ENCODE results near the gene LDAH.

Gene LDAH

GRCh38 chr2:20818820-20819219 is 4.1 kb downstream of the LDAH start:
- H2AFZ ChIP-seq = no peak overlapping the region
- no peak overlapping the region for H3K9ac ChIP-seq
- H3K79me2 ChIP-seq = no peaks in the 10 kb centered on the region
- TF ChIP-seq CTCF (IDR thresholded peaks at IDR 0.05) = no peak
- no peaks in the 10 kb centered on the region for H3K4me1 ChIP-seq
- H3K4me3 ChIP-seq (ENCODE audit: low read depth, low read length) = no peak overlapping the region
- H3K36me3 ChIP-seq (ENCODE audit: control insufficient read depth, insufficient read depth, low read length) = no peaks in the 10 kb centered on the region
- H3K27ac ChIP-seq = no peak overlapping the region
- peaks cover 4% of the 10 kb centered on the region for H3K9me3 ChIP-seq (ENCODE audit: control insufficient read depth, low read length)
- H3K27me3 ChIP-seq (ENCODE audit: control insufficient read depth, insufficient read depth, low read length) = no peaks in the 10 kb centered on the region
- no peak overlapping the region for H3K4me2 ChIP-seq (ENCODE audit: low read length)

- H2AFZ ChIP-seq = no peak overlapping the region
- no peak overlapping the region for H3K27ac ChIP-seq
- no peak overlapping the region for H3K4me3 ChIP-seq (ENCODE audit: low read depth, low read length)
- H3K79me2 ChIP-seq = no peaks in the 10 kb centered on the region
- no peak overlapping the region for H3K4me2 ChIP-seq (ENCODE audit: low read length)
- no peaks in the 10 kb centered on the region for H3K4me1 ChIP-seq
- no peak for TF ChIP-seq CTCF (IDR thresholded peaks at IDR 0.05)
- H3K36me3 ChIP-seq (ENCODE audit: control insufficient read depth, insufficient read depth, low read length) = no peaks in the 10 kb centered on the region
- no peak overlapping the region for H3K9ac ChIP-seq
- H3K9me3 ChIP-seq (ENCODE audit: control insufficient read depth, low read length) = no peaks in the 10 kb centered on the region
- no peaks in the 10 kb centered on the region for H3K27me3 ChIP-seq (ENCODE audit: control insufficient read depth, insufficient read depth, low read length)
Observed at GRCh38 chr2:20815216-20815615, 7.7 kb downstream of the LDAH start.

- Histone ChIP-seq H2AFZ (no peak overlapping the region), H3K27me3 (ENCODE audit: control insufficient read depth, insufficient read depth, low read length) (no peaks in the 10 kb centered on the region), H3K4me1 (no peaks in the 10 kb centered on the region), H3K27ac (no peak overlapping the region), H3K4me2 (ENCODE audit: low read length) (no peak overlapping the region), H3K9me3 (ENCODE audit: control insufficient read depth, low read length) (no peaks in the 10 kb centered on the region), H3K79me2 (no peaks in the 10 kb centered on the region), H3K9ac (no peak overlapping the region), H3K4me3 (ENCODE audit: low read depth, low read length) (no peak overlapping the region), H3K36me3 (ENCODE audit: control insufficient read depth, insufficient read depth, low read length) (no peaks in the 10 kb centered on the region)
- no peak for TF ChIP-seq CTCF (IDR thresholded peaks at IDR 0.05)
Observed at GRCh38 chr2:20812779-20813178, 10.1 kb downstream of the LDAH start.

- no peaks in the 10 kb centered on the region for H3K9me3 ChIP-seq (ENCODE audit: control insufficient read depth, low read length)
- H3K4me3 ChIP-seq (ENCODE audit: low read depth, low read length) = no peak overlapping the region
- H3K36me3 ChIP-seq (ENCODE audit: control insufficient read depth, insufficient read depth, low read length) = no peaks in the 10 kb centered on the region
- no peaks in the 10 kb centered on the region for H3K27me3 ChIP-seq (ENCODE audit: control insufficient read depth, insufficient read depth, low read length)
- no peak overlapping the region for H3K27ac ChIP-seq
- no peaks in the 10 kb centered on the region for H3K79me2 ChIP-seq
- H3K4me1 ChIP-seq = no peaks in the 10 kb centered on the region
- no peak overlapping the region for H2AFZ ChIP-seq
- TF ChIP-seq CTCF (IDR thresholded peaks at IDR 0.05) = no peak
- no peak overlapping the region for H3K9ac ChIP-seq
- H3K4me2 ChIP-seq (ENCODE audit: low read length) = no peak overlapping the region
Observed at GRCh38 chr2:20806286-20806685, 16.6 kb downstream of the LDAH start.

- H3K36me3 ChIP-seq (ENCODE audit: control insufficient read depth, insufficient read depth, low read length) = no peaks in the 10 kb centered on the region
- H2AFZ ChIP-seq = no peak overlapping the region
- no peaks in the 10 kb centered on the region for H3K79me2 ChIP-seq
- H3K27ac ChIP-seq = no peak overlapping the region
- TF ChIP-seq CTCF (IDR thresholded peaks at IDR 0.05) = no peak
- H3K4me2 ChIP-seq (ENCODE audit: low read length) = no peak overlapping the region
- H3K4me3 ChIP-seq (ENCODE audit: low read depth, low read length) = no peak overlapping the region
- no peaks in the 10 kb centered on the region for H3K4me1 ChIP-seq
- no peak overlapping the region for H3K9ac ChIP-seq
- no peaks in the 10 kb centered on the region for H3K27me3 ChIP-seq (ENCODE audit: control insufficient read depth, insufficient read depth, low read length)
- no peaks in the 10 kb centered on the region for H3K9me3 ChIP-seq (ENCODE audit: control insufficient read depth, low read length)
Observed at GRCh38 chr2:20803974-20804373, 18.9 kb downstream of the LDAH start.

Measured in parathyroid adenoma (tissue), 2 donors.